8988T (cell line): ENCODE results near the gene CEP162.

Experiments
- DNase-seq: peaks from one replicate; pipeline ENCODE4 v3.0.0; 2011

The CEP162 gene

DNA sequence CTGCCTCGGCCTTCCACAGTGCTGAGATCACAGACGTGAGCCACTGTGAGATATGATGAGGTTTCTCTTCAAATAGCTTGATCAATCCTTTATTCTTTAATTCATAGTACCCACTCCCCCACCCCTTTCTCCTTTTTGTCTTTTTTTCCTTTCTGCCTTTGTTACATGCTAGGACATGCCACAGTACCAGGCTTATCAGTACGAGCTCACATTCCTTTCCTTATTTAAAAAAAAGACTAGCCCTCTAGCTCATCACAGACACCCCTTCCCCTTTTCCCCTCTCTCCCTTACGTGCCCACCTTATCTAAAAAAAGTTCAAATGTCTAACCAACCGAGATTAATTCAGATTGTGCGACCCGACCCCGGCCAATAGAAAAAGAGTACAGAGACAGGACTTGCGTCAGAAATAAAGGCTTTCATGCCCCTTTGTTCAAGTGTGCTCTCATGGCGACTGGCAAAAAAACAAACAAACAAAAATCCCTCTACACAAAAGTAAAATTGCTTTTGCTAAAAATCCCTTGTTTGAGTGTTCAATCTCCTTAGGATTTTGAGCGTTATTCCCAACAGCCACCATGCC, 144.7 kb downstream of the CEP162 start:
- no peak for DNase-seq

DNA sequence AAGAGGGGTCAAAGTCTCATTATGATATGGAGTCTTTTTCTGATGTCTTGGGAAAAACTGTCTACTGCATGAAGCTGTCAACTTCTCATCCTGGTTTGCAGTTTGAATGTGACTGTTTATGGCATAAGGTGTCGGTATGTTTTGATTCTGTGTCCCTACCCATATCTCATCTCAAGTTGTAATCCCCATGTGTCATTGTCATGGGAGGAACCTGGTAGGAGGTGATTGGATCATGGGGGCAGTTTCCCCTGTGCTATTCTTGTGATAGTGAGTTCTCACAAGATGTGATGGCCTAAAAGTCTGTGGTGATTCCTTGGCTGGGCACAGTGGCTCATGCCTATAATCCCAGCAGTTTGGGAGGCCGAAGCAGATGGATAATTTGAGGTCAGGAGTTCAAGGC, 146.2 kb downstream of the CEP162 start:
- no peak for DNase-seq

DNA sequence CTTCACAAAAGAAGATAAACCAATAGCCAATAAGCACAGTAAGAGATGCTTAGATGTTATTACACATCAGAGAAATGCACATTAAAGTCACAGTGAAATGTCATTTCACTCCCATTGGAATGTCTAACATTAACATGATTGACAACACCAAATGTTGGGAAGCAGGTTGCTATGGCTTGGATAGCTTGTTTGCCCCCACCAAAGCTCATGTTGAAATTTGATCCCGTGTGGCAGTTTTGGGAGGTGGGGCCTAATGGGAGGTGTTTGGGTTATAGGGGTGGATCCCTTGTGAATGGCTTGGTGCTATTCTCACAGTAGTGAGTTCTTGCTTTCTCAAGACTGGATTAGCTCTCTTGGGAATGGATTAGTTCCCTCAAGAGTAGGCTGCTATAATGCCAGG, 149.1 kb downstream of the CEP162 start:
- DNase-seq: no peak

DNA sequence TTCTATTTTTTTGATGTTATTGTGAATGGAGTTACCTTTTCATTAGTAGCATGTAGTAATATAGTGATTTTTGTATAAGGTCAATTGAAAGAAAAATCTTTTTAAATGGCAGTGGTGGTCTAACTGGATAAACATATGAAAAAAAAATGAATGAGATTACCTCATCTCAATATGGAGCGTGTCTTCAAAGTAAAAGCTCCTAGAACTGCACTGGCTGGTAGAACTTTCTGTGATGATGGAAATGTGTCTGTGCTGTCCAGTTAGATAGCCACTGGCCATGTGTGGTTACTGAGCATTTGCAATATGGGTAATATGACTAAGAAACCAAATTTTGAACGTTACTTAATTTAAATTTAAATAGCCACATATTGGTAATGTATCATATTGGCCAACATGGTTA, 149.8 kb downstream of the CEP162 start:
- no peak for DNase-seq

DNA sequence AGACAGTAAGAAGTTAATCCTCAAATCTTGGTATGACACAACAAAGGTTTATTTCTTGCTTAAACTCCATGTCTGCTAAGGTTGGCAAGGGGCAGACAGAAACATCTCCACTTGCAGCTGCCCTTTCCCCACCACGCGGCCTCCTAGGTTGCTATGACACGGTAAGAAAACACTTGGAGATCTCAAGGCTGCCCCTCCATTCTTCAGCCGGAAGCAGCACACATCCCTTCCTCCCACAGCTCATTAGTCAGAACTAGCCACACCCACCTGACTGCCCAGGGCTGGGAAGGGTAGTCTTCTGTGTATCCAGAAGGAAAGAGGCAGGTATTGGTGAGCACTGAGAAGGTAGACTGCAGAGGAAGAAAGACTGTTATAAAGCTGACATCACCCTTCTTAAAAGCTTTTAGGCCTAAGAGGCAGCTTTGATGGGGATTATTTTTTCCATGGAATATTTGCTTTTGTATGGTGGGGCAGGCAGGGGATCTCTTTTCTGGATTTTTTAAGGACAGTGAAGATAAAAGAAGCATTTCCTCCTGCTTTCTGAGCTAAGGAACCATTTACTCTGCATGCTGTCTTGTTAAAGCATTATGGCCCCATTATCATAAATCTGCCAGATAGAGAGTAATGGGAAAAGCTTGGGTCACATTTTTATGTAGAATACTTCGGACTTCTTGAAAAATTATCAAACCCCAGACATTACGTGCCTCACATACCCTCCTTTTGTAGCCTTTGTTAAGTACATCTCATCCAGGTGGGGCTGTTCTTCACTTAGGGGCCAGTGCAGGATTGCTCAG, 152.3 kb downstream of the CEP162 start:
- DNase-seq: no peak
